Ammon's horn (tissue), 1 donor: ENCODE measurements around the gene RNU6-7.

ENCODE experiments used
- DNase-seq: peaks from one replicate; pipeline ENCODE4 v3.0.0-alpha.2; 2016; ENCODE audit warnings: low spot score

RNU6-7 gene

GRCh38 chr14:32205554-32205953, 3.7 kb downstream of the RNU6-7 start:
- DNase-seq = no peak

GRCh38 chr14:32205984-32206383, 4.1 kb downstream of the RNU6-7 start:
- DNase-seq = no peak

- no peak for DNase-seq
Measured at GRCh38 chr14:32206552-32206951, 4.7 kb downstream of the RNU6-7 start.

GRCh38 chr14:32208490-32208889, 6.6 kb downstream of the RNU6-7 start:
- no peak for DNase-seq

DNA sequence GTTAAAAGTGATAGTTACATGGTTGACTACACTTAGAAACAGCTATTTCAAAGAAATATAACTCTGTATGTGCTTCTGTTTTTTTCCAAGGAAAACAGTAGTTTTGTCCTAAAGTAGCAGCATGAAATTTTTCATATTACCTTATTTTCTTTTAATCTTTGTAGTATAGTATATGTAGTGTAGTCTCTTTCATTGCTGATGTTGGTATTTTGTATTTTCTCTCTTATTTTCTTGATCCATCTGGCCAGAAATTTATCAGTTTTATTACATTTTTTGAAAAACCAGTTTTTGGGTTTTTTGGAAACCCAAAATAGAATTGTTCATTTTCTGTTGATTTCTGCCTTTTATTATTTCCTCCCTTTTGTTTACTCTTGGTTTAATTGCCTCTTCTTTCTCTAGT, 7.6 kb downstream of the RNU6-7 start:
- DNase-seq = no peak

DNA sequence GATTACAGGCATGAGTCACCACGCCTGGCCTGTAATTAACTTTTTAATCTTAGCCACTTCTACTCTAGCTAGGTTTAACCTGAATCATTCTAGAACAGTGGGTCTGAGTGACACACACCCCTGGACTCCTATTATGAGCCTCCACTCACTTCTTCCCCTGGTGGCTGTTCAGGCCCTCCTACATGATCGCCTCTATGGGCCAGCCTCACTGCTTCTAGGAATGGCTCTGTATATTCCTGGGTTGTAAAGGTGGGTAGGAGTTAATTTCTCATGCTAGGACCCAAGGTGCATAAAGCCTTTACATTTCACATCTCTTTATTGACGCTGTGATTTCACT, 9.2 kb downstream of the RNU6-7 start:
- no peak for DNase-seq

GRCh38 chr14:32212833-32213232, 11.0 kb downstream of the RNU6-7 start:
- DNase-seq = no peak

- DNase-seq = no peak
Measured at GRCh38 chr14:32217301-32217700, 15.5 kb downstream of the RNU6-7 start.

DNA sequence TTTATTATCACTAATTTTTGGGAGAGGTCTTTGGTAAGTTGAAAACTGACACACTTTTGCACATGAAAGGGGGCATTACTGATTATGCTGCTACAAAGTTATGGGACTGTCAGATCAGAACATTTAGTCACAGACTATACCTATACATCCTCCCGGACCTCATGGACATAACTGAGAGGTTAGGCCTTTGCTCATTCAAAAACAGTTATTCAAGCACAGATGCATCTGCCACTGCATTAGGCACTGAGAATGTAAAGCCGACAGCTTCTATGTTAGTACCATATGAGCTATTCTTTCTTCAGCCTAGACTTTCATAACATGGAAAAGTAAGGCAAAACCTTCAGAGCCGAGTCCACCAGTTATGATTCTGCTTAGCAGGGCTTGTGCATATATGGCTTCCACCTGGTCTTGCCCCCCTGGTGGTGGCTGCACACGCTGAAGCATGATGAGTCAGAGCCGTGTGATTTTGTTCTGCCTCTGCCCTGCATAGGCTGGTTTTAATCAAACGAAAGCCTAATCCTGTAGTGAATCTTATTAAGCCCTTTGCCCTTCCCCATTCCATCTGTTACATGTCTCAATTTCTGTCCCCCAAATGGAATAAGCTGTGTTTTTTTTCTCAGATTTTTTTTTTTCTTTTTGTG, 23.0 kb downstream of the RNU6-7 start:
- peak; percentile 43 for DNase-seq

DNA sequence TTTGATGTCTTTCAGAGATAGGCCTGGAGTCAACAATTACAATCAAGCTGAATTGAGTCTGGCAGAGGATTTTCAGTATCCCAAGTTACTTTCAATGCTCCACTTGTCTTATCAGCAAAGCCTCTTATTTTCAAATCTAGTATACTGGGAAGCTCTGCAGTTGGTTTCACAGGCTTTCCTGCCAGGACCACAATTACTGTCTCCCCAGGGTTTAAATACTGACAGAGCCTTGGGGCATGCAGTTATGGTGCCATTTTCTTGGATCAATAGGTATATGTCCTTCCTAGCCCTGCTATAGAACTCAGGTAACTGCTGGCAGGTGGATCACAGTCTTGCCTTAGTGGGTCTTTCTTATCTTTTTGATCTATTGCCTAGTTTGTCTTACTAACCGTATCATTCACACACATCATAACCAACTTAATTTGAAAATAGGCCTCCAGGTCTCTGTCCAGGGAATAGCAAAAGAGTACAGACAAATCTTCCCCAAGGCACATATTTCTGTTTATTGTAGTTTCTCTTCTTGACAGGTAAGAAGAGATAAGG, 23.6 kb downstream of the RNU6-7 start:
- DNase-seq = no peak

DNA sequence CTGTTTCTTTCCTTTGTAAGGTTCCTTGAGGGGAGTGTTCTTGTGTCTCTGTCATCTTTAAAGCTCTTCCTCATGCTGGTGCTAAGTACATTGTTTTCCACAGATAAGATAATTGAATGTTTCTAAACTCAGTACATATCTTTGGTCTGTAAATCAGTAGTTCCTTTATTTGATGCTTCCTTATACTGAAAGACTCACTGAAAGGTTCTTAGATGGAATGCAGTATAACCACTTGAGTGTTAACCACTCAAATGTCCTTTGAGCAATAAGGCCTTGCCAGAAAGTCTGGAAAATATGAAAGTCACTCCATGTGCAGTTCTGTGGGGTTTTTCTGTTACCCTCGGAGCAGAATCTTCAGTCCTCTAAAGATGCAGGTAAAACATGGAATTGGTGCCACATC, 24.2 kb downstream of the RNU6-7 start:
- DNase-seq = no peak

GRCh38 chr14:32230181-32230580, 28.3 kb downstream of the RNU6-7 start:
- DNase-seq = no peak

- no peak for DNase-seq
Measured at GRCh38 chr14:32230695-32231280, 28.9 kb downstream of the RNU6-7 start.

DNA sequence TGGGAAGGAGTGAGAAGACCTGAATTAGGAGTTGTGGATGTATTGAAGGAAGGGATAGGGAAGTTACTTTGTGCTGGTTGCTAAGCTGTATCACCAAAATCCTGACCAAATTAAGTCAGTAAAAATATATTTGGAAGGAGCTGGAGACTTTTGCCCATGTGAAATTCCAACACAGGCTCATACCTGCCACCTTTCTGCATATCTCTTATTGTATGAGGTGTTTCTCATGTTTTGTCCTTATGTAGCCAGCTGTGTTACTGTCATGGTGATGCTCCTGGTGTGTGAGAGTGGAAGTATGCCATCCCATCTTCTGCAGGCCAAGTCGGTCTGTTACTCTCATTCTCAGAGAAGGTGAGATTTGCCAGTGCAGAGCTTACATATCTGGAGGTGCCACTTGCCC, 30.6 kb downstream of the RNU6-7 start:
- no peak for DNase-seq

- DNase-seq = no peak
Measured at GRCh38 chr14:32233260-32233659, 31.4 kb downstream of the RNU6-7 start.

DNA sequence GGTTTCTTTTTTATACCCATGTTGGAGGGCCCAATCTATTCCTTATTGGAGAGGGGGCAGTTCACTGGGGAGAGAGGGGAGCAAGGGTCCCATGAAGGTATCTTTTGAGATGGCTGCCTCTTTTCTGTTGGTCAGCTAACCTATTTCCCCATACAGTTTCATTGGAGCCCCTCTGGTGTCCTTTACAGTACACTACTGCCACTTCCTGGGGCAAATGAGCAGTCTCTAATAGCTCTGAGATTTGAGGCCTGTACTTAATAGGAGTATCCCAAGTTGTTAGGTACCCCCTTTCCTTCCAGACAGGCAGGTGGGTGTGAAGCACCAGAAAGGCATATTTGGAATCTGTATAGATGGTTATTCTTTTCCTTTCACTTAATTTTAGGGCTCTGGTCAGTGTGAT, 42.6 kb downstream of the RNU6-7 start:
- DNase-seq = no peak

DNA sequence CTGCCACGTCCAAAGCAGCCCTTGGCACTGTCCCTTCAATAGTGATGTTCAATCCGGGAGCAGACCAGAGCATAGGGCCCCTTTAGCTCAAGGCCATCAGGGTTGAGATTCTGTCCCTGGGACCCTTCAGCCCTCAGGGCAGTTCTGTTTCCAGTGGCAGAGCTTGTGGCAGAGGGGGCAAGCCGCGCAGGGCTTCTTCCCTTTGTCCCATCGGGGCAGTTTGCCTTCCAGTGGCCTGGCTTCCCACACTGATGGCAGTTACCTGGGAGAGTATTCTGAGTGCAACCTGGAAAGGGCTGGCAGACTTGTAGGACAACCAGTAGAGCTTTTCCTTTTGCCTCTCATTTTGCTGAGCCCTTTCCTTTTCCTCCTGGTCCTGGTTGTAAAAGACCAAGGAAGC, 44.9 kb downstream of the RNU6-7 start:
- DNase-seq = no peak

GRCh38 chr14:32249371-32249770, 47.5 kb downstream of the RNU6-7 start:
- no peak for DNase-seq

- DNase-seq = no peak
Measured at GRCh38 chr14:32249780-32250179, 47.9 kb downstream of the RNU6-7 start.

DNA sequence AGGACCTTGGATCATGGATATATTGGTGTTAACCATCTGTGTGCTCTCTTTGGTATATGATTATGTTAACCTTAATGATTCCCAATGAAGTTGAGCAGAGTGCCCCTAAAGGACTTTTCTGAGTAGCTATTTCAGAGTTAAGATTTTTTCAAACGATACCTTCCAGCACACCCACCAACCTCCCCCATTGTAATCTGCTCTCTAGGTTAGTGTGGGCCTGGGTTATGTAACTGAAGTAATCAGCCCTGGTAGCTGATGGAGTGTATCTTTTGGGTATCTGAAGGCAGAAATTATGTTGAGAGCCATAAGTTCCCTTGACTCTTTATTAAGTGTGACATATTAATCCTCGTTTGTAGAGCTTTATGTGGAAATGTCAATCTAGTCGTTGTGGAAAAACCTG, 48.8 kb downstream of the RNU6-7 start:
- DNase-seq = no peak

DNA sequence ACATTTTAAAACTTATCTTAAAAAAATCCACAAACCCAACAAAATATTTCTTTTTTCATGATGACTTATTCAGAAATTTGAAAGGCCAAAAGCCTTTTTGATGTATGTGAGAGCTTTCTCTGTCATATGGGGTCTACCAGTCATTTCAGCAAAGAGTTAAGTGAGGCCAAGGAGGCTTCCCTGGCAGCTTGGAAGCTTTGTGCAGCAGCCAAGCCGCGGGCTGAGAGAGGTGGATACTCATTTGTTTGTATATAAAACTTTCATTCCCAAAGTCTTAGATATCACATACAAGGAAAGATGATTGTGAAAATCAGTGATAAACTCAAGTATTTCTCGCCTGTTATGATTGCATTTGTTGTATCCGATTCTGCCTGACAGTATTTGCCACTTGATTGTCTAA, 49.7 kb downstream of the RNU6-7 start:
- DNase-seq = no peak
